Calu3 (cell line): ENCODE data around the gene NBR1. TPM values are rescaled to one million over a fixed set of nuclear protein-coding genes. Genes with fewer than 3 reads are reported as not detected.
"Not testable (repeated sequence)": the region's sequence is repeated elsewhere in the genome, so short reads cannot be mapped to it uniquely, and the experiment has no call there.

Experiments used
- BruUV-seq: library from RNA; stranded (reverse); fragments of 400-500 nt; replicated peaks from 2 replicates; lab custom pipeline; 2021; lab: Mats Ljungman, UMichigan
- CTCF ChIA-PET: fragments of 300-600 bp; sonication (Branson Sonifier 250); formaldehyde crosslinking; loops from one replicate; lab custom pipeline; 2022; ENCODE audit warnings: antibody characterized with exemption; lab: Charles Lee
- DNase-seq: peaks from one replicate; pipeline ENCODE4 v3.0.0; 2022
- H3K27ac Mint-ChIP-seq: one replicate; pipeline ENCODE4 v1.8.0; 2022; ENCODE audit warnings: mixed read lengths; ENCODE audit not compliant: unreplicated experiment
- H3K27me3 Mint-ChIP-seq: one replicate; pipeline ENCODE4 v1.8.0; 2022; ENCODE audit warnings: mixed read lengths; ENCODE audit not compliant: unreplicated experiment
- H3K36me3 Mint-ChIP-seq: one replicate; pipeline ENCODE4 v1.8.0; 2022; ENCODE audit warnings: mild to moderate bottlenecking, moderate library complexity, mixed read lengths; ENCODE audit not compliant: insufficient read depth, unreplicated experiment
- H3K4me1 Mint-ChIP-seq: one replicate; pipeline ENCODE4 v1.8.0; 2022; ENCODE audit warnings: mild to moderate bottlenecking, low read depth, mixed read lengths; ENCODE audit not compliant: unreplicated experiment
- H3K4me3 Mint-ChIP-seq: one replicate; pipeline ENCODE4 v1.8.0; 2022; ENCODE audit warnings: mild to moderate bottlenecking, low read depth, moderate library complexity, mixed read lengths; ENCODE audit not compliant: unreplicated experiment
- H3K9me3 Mint-ChIP-seq: one replicate; pipeline ENCODE4 v1.8.0; 2022; ENCODE audit warnings: low read depth, mixed read lengths; ENCODE audit not compliant: unreplicated experiment
- intact Hi-C: fragments of 100-400 bp; cut with micrococcal nuclease; formaldehyde crosslinking; loops from one replicate; pipeline ENCODE4 v1.10.0; 2022; ENCODE audit not compliant: unreplicated experiment
- total RNA-seq: library from RNA; stranded (reverse); gene quantifications from 2 replicates; pipeline ENCODE4 v1.2.3, GENCODE V29; 2022
- TF ChIP-seq, protein P1 (sequence below): fragments of 200-600 bp; IDR thresholded peaks from one replicate; pipeline ENCODE4 v1.8.0; 2022; ENCODE audit warnings: antibody characterized with exemption; ENCODE audit not compliant: unreplicated experiment

NBR1 gene
- total RNA-seq, 1 experiment from 2014 or later, result 89.0 TPM

GRCh38 chr17:43142153-43142552 is 28.9 kb upstream of the NBR1 start:
- intact Hi-C loops, result no loop called here
- Mint-ChIP-seq H3K27me3 (no peaks in the 10 kb centered on the region), H3K9me3 (no peaks in the 10 kb centered on the region), H3K4me3 (no peak overlapping the region), H3K27ac (no peak overlapping the region), H3K4me1 (no peaks in the 10 kb centered on the region), H3K36me3 (peaks cover 90% of the 10 kb centered on the region)
- BruUV-seq, result no TSS peak
- CTCF ChIA-PET, result no interaction called here
- TF ChIP-seq, protein P1, sequence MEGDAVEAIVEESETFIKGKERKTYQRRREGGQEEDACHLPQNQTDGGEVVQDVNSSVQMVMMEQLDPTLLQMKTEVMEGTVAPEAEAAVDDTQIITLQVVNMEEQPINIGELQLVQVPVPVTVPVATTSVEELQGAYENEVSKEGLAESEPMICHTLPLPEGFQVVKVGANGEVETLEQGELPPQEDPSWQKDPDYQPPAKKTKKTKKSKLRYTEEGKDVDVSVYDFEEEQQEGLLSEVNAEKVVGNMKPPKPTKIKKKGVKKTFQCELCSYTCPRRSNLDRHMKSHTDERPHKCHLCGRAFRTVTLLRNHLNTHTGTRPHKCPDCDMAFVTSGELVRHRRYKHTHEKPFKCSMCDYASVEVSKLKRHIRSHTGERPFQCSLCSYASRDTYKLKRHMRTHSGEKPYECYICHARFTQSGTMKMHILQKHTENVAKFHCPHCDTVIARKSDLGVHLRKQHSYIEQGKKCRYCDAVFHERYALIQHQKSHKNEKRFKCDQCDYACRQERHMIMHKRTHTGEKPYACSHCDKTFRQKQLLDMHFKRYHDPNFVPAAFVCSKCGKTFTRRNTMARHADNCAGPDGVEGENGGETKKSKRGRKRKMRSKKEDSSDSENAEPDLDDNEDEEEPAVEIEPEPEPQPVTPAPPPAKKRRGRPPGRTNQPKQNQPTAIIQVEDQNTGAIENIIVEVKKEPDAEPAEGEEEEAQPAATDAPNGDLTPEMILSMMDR, result no peak
- DNase-seq, result no peak

GRCh38 chr17:43143201-43143600 is 27.8 kb upstream of the NBR1 start:
- H3K27me3 Mint-ChIP-seq, result no peaks in the 10 kb centered on the region
- H3K27ac Mint-ChIP-seq, result no peak overlapping the region
- peaks cover 82% of the 10 kb centered on the region for H3K36me3 Mint-ChIP-seq
- DNase-seq, result no peak
- intact Hi-C loops, result no loop called here
- no peak overlapping the region for H3K4me3 Mint-ChIP-seq
- no peaks in the 10 kb centered on the region for H3K9me3 Mint-ChIP-seq
- TF ChIP-seq, protein P1, result no peak
- H3K4me1 Mint-ChIP-seq, result no peaks in the 10 kb centered on the region
- CTCF ChIA-PET, result no interaction called here
- no TSS peak for BruUV-seq

DNA sequence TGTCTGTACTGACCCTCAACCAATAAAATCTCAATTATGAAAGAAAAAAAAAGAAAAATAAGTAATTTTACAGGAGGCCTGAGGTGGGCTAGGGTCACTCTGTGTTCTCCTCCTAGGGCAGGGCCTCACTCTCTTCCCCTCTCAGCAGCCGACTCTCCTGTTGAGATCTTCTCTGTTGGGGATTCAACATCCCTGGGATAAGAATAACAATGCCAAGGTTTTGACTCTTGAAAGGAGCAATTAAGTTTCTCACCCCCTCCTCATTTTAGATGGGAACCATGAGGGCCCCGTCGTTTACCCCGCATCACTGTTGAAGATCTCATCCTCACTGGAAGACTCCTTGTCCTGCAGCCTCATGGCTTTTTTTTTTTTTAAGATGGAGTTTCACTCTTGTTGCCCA is 24.4 kb upstream of the NBR1 start:
- CTCF ChIA-PET, result interaction anchor here (0.6 to 1.3 kb wide), 2 partner anchors 17 to 165 kb away, joined by 3 read pairs; no protein-coding TSS in a partner anchor
- no peaks in the 10 kb centered on the region for H3K9me3 Mint-ChIP-seq

GRCh38 chr17:43151880-43152456 is 19.0 kb upstream of the NBR1 start:
- CTCF ChIA-PET, result no interaction called here
- BruUV-seq, result no TSS peak
- no peaks in the 10 kb centered on the region for H3K27me3 Mint-ChIP-seq
- H3K4me3 Mint-ChIP-seq, result no peak overlapping the region
- peaks cover 7% of the 10 kb centered on the region for H3K9me3 Mint-ChIP-seq
- TF ChIP-seq, protein P1, result no peak
- peaks cover 34% of the 10 kb centered on the region for H3K36me3 Mint-ChIP-seq
- H3K4me1 Mint-ChIP-seq, result no peaks in the 10 kb centered on the region
- no peak for DNase-seq
- intact Hi-C loops, result no loop called here
- H3K27ac Mint-ChIP-seq, result no peak overlapping the region

More for the DNA sequence above, 24.4 kb upstream of the NBR1 start:
- Mint-ChIP-seq H3K27ac (no peak overlapping the region), H3K27me3 (no peaks in the 10 kb centered on the region), H3K36me3 (peaks cover 62% of the 10 kb centered on the region), H3K4me1 (no peaks in the 10 kb centered on the region), H3K4me3 (no peak overlapping the region)
- intact Hi-C loops, result no loop called here
- no peak for DNase-seq
- TF ChIP-seq, protein P1, result no peak
- no TSS peak for BruUV-seq

GRCh38 chr17:43153197-43153835 is 17.7 kb upstream of the NBR1 start:
- H3K27ac Mint-ChIP-seq, H3K27me3 Mint-ChIP-seq, CTCF ChIA-PET, intact Hi-C loops, BruUV-seq, H3K4me1 Mint-ChIP-seq, DNase-seq, H3K9me3 Mint-ChIP-seq, H3K4me3 Mint-ChIP-seq: not testable (repeated sequence)
- peaks cover 42% of the 10 kb centered on the region for H3K36me3 Mint-ChIP-seq
